Gastrocnemius medialis (tissue), 4 donors: Measurements from ENCODE around the gene FNDC3A. TPM values are rescaled to one million over a fixed set of nuclear protein-coding genes. Genes with fewer than 3 reads are reported as not detected.

Experiments
- ATAC-seq, 2 donors: fragments of 150-250 bp; one replicate each; pipeline ENCODE4 v1.9.1; 2016
- DNase-seq, 2 donors: peaks; one replicate each; pipeline ENCODE4 v3.0.0-alpha.2; 2019
- H3K27ac ChIP-seq, 4 donors: fragments of 200-600 bp; sonication (generic); 1 replicate in 1 of 4; 2 replicates in 3 of 4; pipeline ENCODE4 v1.5.1; 2016 to 2018; ENCODE audit warnings: mild to moderate bottlenecking in 2 of 4, moderate library complexity in 1 of 4
- H3K27me3 ChIP-seq, 3 donors: fragments of 200-600 bp; sonication (generic) in 2 of 3; 1 replicate in 1 of 3; 2 replicates in 2 of 3; pipeline versions ENCODE4 v1.5.1 to v1.6.0; 2016 to 2019; ENCODE audit warnings: mild to moderate bottlenecking in 1 of 3, moderate library complexity in 1 of 3
- H3K36me3 ChIP-seq, 2 donors: fragments of 200-600 bp; sonication (generic) in 1 of 2; one replicate each; pipeline ENCODE4 v1.5.1; 2017 to 2018
- H3K4me1 ChIP-seq, 2 donors: fragments of 200-600 bp; sonication (generic) in 1 of 2; one replicate each; pipeline ENCODE4 v1.5.1; 2016 to 2017; ENCODE audit warnings: mild to moderate bottlenecking in 2 of 2
- H3K4me3 ChIP-seq, 4 donors: fragments of 200-600 bp; sonication (generic) in 3 of 4; 1 replicate in 1 of 4; 2 replicates in 3 of 4; pipeline ENCODE4 v1.5.1; 2016 to 2019; ENCODE audit warnings: mild to moderate bottlenecking in 2 of 4
- H3K9me3 ChIP-seq, 3 donors: fragments of 200-600 bp; sonication (generic) in 2 of 3; 1 replicate in 1 of 3; 2 replicates in 2 of 3; pipeline ENCODE4 v1.5.1; 2016 to 2019
- POLR2A ChIP-seq, 2 donors: fragments of 450-650 bp; IDR thresholded peaks; one replicate each; pipeline ENCODE4 v1.6.1; 2017; ENCODE audit warnings: antibody characterized with exemption in 2 of 2, mild to moderate bottlenecking in 2 of 2, moderate library complexity in 2 of 2
- in situ Hi-C, 4 donors: fragments of 200-750 bp; cut with MboI; loops; one replicate each; pipeline versions ENCODE4 v1.15.0 to v1.8.0; 2017; ENCODE audit warnings: low sequenced_read_pairs in 4 of 4
- intact Hi-C: fragments of 100-400 bp; cut with DNase I; formaldehyde crosslinking; loops from one replicate; pipeline ENCODE4 v1.15.1; 2023; ENCODE audit warnings: low total_unique reads
- total RNA-seq, 4 donors: library from RNA; depleted of rRNA; stranded (reverse); fragments of >200 nt; gene quantifications; one replicate each; pipeline versions ENCODE4 v1.1.0 to v1.2.3, GENCODE V29; 2016
- TF ChIP-seq, protein P1 (sequence below), 5 experiments: fragments of 450-650 bp in 3 of 5; fragments of 200-600 bp in 2 of 5; sonication (generic) in 2 of 5; IDR thresholded peaks in 4 of 5; conservative IDR thresholded peaks in 1 of 5; 1 replicate in 4 of 5; 2 replicates in 1 of 5; pipeline ENCODE4 v1.5.1; 2016 to 2019; ENCODE audit warnings: antibody characterized with exemption in 5 of 5, mild to moderate bottlenecking in 3 of 5, moderate library complexity in 3 of 5

The FNDC3A gene
- total RNA-seq, 4 donors from 2014 or later: 9.6 to 18.3 (median 10.4) TPM

DNA sequence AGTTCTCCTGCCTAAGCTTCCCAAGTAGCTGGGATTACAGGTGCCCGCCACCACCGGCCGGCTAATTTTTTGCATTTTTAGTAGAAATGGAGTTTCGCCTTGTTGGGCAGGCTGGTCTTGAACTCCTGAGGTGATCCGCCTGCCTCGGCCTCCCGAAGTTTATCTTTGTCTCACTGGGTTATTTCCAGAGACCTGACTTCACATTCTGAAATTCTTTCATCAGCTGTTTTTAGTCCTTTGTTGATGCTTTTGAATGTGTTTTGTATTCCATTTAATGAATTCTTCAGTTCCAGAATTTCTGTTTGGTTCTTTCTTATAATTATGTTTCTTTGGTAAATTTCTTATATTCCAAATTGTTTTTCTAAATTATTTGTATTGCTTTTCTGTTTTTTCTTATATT lies 189.0 kb downstream of the FNDC3A start:
- Histone ChIP-seq H3K27ac (no peak overlapping the region), H3K9me3 (no peaks in the 10 kb centered on the region), H3K36me3 (peaks cover 0 to 32% of the 10 kb centered on the region in 2 donors), H3K4me3 (no peak overlapping the region), H3K27me3 (no peaks in the 10 kb centered on the region), H3K4me1 (no peaks in the 10 kb centered on the region)
- intact Hi-C loops: no loop called here
- in situ Hi-C loops: no loop called here
- no peak for ATAC-seq
- TF ChIP-seq, protein P1, sequence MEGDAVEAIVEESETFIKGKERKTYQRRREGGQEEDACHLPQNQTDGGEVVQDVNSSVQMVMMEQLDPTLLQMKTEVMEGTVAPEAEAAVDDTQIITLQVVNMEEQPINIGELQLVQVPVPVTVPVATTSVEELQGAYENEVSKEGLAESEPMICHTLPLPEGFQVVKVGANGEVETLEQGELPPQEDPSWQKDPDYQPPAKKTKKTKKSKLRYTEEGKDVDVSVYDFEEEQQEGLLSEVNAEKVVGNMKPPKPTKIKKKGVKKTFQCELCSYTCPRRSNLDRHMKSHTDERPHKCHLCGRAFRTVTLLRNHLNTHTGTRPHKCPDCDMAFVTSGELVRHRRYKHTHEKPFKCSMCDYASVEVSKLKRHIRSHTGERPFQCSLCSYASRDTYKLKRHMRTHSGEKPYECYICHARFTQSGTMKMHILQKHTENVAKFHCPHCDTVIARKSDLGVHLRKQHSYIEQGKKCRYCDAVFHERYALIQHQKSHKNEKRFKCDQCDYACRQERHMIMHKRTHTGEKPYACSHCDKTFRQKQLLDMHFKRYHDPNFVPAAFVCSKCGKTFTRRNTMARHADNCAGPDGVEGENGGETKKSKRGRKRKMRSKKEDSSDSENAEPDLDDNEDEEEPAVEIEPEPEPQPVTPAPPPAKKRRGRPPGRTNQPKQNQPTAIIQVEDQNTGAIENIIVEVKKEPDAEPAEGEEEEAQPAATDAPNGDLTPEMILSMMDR (IDR thresholded peaks at IDR 0.05 in 4 of 5, conservative IDR thresholded peaks at IDR 0.05 in 1 of 5): no peak
- no peak for TF ChIP-seq POLR2A (IDR thresholded peaks at IDR 0.05)
- no peak for DNase-seq

GRCh38 chr13:49165798-49166752 lies 190.4 kb downstream of the FNDC3A start:
- TF ChIP-seq, protein P1 (IDR thresholded peaks at IDR 0.05 in 4 of 5, conservative IDR thresholded peaks at IDR 0.05 in 1 of 5): no peak
- TF ChIP-seq POLR2A (IDR thresholded peaks at IDR 0.05): no peak
- intact Hi-C loops: no loop called here
- no peak for ATAC-seq

GRCh38 chr13:49171359-49171758 lies 195.6 kb downstream of the FNDC3A start:
- no peaks in the 10 kb centered on the region for H3K27me3 ChIP-seq
- ATAC-seq (no peak), DNase-seq (no peak)
- H3K9me3 ChIP-seq: no peaks in the 10 kb centered on the region
- H3K4me1 ChIP-seq: no peaks in the 10 kb centered on the region
- intact Hi-C loops: no loop called here
- peaks cover 0 to 45% of the 10 kb centered on the region in 2 donors for H3K36me3 ChIP-seq
- no peak for TF ChIP-seq POLR2A (IDR thresholded peaks at IDR 0.05)
- TF ChIP-seq, protein P1 (IDR thresholded peaks at IDR 0.05 in 4 of 5, conservative IDR thresholded peaks at IDR 0.05 in 1 of 5): no peak
- H3K4me3 ChIP-seq: no peak overlapping the region
- in situ Hi-C loops: no loop called here
- H3K27ac ChIP-seq: no peak overlapping the region

More at GRCh38 chr13:49165798-49166752, 190.4 kb downstream of the FNDC3A start:
- H3K27ac ChIP-seq: no peak overlapping the region
- DNase-seq: no peak
- no peaks in the 10 kb centered on the region for H3K9me3 ChIP-seq
- no peak overlapping the region for H3K4me3 ChIP-seq
- peaks cover 0 to 32% of the 10 kb centered on the region in 2 donors for H3K36me3 ChIP-seq
- in situ Hi-C loops: no loop called here
- no peaks in the 10 kb centered on the region for H3K4me1 ChIP-seq
- H3K27me3 ChIP-seq: no peaks in the 10 kb centered on the region

DNA sequence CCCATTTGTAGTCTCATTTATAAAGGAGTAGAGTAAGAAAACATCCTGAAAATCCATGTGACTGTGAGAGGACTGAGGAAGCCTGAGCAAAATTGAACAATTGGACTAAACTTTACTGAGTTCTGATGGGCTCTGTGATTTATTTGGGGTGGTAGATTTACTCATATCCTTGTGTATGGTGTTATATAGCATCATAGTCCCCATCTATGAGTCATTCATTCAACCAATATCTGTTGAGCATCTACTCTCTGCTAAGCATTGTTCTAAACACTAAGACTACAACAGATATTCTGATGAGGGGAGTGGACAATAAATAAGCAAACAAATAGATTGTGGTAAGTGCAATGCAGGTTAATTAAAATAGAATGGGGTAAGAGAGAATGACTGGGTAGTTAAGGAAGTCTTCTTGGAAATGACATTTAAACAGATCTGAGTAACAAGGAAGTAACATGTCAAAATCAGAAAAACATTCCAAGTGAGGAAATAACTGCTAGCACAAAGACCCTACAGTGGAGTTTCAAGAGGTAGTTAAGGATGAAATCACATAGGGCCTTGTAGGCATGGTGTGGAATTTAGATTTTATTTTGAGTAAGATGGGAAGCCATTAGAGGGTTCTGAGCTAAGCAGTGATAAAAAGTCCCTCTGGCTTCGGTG lies 208.1 kb downstream of the FNDC3A start:
- in situ Hi-C loops (no loop called here), intact Hi-C loops (no loop called here)
- no peak overlapping the region for H3K4me3 ChIP-seq
- H3K27me3 ChIP-seq: no peaks in the 10 kb centered on the region
- no peaks in the 10 kb centered on the region for H3K9me3 ChIP-seq
- H3K4me1 ChIP-seq: no peaks in the 10 kb centered on the region
- H3K36me3 ChIP-seq: peaks cover 0 to 60% of the 10 kb centered on the region in 2 donors
- ATAC-seq: no peak
- no peak overlapping the region for H3K27ac ChIP-seq
- TF ChIP-seq, protein P1 (IDR thresholded peaks at IDR 0.05 in 4 of 5, conservative IDR thresholded peaks at IDR 0.05 in 1 of 5): no peak
- TF ChIP-seq POLR2A (IDR thresholded peaks at IDR 0.05): no peak
- DNase-seq: no peak
